CD4-positive, alpha-beta T cell (primary cell): ENCODE data around the gene DIAPH1. TPM values are rescaled to one million over a fixed set of nuclear protein-coding genes. Genes with fewer than 3 reads are reported as not detected.

Experiments
- ATAC-seq: fragments of 200-7000 bp; cut with Tn5 transposase; one replicate; pipeline ENCODE4 v1.10.0; 2022; ENCODE audit warnings: mild to moderate bottlenecking; ENCODE audit not compliant: poor library complexity
- CTCF ChIA-PET: fragments of 350-600 bp; sonication (Branson Sonifier 250); formaldehyde crosslinking; loops from one replicate; lab custom pipeline; 2021; ENCODE audit warnings: antibody characterized with exemption, inconsistent platforms; lab: Charles Lee
- POLR2A ChIA-PET: fragments of 350-600 bp; sonication (Branson Sonifier 250); formaldehyde crosslinking; loops from one replicate; lab custom pipeline; 2021; ENCODE audit warnings: antibody characterized with exemption, inconsistent platforms; lab: Charles Lee
- DNase-seq, 14 experiments: peaks; one replicate each; pipeline ENCODE4 v3.0.0-alpha.2; 2013 to 2020; ENCODE audit warnings: mixed read lengths in 2 of 14
- H3K27ac ChIP-seq, 2 donors: one replicate each; pipeline versions ENCODE4 v1.5.1 to v1.7.0; 2013; ENCODE audit warnings: low read length in 2 of 2, low read depth in 1 of 2, mild to moderate bottlenecking in 1 of 2
- H3K27me3 ChIP-seq, 2 experiments: 1 replicate in 1 of 2; 2 replicates in 1 of 2; pipeline versions ENCODE4 v1.6.1 to v1.7.0; 2013; ENCODE audit warnings: low read length in 2 of 2, control low read depth in 1 of 2, mild to moderate bottlenecking in 1 of 2, moderate library complexity in 1 of 2; ENCODE audit not compliant: insufficient read depth in 2 of 2, control insufficient read depth in 1 of 2
- H3K36me3 ChIP-seq: one replicate; pipeline ENCODE4 v1.6.1; 2013; ENCODE audit warnings: low read length, control low read depth; ENCODE audit not compliant: insufficient read depth
- H3K4me1 ChIP-seq: one replicate; pipeline ENCODE4 v1.6.1; 2013; ENCODE audit warnings: low read length, control low read depth; ENCODE audit not compliant: insufficient read depth
- H3K4me3 ChIP-seq: one replicate; pipeline ENCODE4 v1.5.1; 2013; ENCODE audit warnings: mild to moderate bottlenecking, low read length, moderate library complexity
- H3K9me3 ChIP-seq, 2 experiments: 1 replicate in 1 of 2; 2 replicates in 1 of 2; pipeline versions ENCODE4 v1.6.1 to v1.7.0; 2013; ENCODE audit warnings: low read length in 2 of 2, mild to moderate bottlenecking in 2 of 2, control low read depth in 1 of 2, moderate library complexity in 1 of 2; ENCODE audit not compliant: control insufficient read depth in 1 of 2, insufficient read depth in 1 of 2
- H3K27ac Mint-ChIP-seq: one replicate; pipeline ENCODE4 v1.8.0; 2020; ENCODE audit warnings: mixed read lengths
- H3K27me3 Mint-ChIP-seq: one replicate; pipeline ENCODE4 v1.8.0; 2021; ENCODE audit warnings: mixed read lengths
- H3K36me3 Mint-ChIP-seq: one replicate; pipeline ENCODE4 v1.8.0; 2021; ENCODE audit warnings: low read depth, mixed read lengths
- H3K4me1 Mint-ChIP-seq: one replicate; pipeline ENCODE4 v1.8.0; 2021; ENCODE audit warnings: low read depth, mixed read lengths
- H3K4me3 Mint-ChIP-seq: one replicate; pipeline ENCODE4 v1.8.0; 2020; ENCODE audit warnings: mild to moderate bottlenecking, mixed read lengths
- H3K9me3 Mint-ChIP-seq: one replicate; pipeline ENCODE4 v1.8.0; 2020; ENCODE audit warnings: mixed read lengths
- intact Hi-C, 2 experiments: fragments of 100-400 bp; cut with DNase I in 1 of 2; cut with micrococcal nuclease in 1 of 2; formaldehyde crosslinking; loops; one replicate each; pipeline versions ENCODE4 v1.15.1 to v1.9.0; 2023 to 2025; cut with DNase I, micrococcal nuclease
- total RNA-seq, 174 experiments: library from RNA in 2 of 174; stranded (reverse) in 2 of 174; gene quantifications; one replicate each; pipeline ENCODE4 v1.2.3 and lab custom pipeline; 2021 to 2026
- TF ChIP-seq, protein P1 (sequence below): fragments of 200-600 bp; IDR thresholded peaks from one replicate; pipeline ENCODE4 v1.8.0; 2022; ENCODE audit warnings: antibody characterized with exemption, mild to moderate bottlenecking

Gene DIAPH1
- total RNA-seq, 2 experiments from 2014 or later, result 159 to 161 TPM

DNA sequence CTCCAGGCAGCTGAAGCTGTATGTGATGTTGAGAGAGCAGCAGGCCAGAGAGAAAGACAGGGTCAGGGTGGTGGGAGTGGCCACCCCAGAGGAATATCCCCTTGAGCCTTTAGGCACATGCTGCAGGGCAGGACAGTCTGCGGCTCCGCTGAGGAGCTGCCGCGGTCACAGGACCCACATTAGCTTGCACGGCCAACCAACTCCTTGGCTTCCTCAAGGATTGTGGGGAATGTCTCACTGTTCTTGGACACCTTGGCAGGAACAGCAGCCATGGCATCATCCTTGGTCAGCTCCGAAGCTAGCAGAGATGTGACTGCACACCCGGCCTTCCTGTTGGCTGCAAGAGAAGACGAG, 102.2 kb downstream of the DIAPH1 start:
- H3K36me3 Mint-ChIP-seq, result peaks cover 14% of the 10 kb centered on the region
- ATAC-seq, result no peak
- H3K4me1 ChIP-seq, result peaks cover 26% of the 10 kb centered on the region
- peaks cover 0 to 5% of the 10 kb centered on the region in 2 experiments for H3K9me3 ChIP-seq
- ChIA-PET POLR2A (no interaction called here), CTCF (no interaction called here)
- intact Hi-C loops, result no loop called here
- no peaks in the 10 kb centered on the region for H3K27me3 ChIP-seq
- TF ChIP-seq, protein P1, sequence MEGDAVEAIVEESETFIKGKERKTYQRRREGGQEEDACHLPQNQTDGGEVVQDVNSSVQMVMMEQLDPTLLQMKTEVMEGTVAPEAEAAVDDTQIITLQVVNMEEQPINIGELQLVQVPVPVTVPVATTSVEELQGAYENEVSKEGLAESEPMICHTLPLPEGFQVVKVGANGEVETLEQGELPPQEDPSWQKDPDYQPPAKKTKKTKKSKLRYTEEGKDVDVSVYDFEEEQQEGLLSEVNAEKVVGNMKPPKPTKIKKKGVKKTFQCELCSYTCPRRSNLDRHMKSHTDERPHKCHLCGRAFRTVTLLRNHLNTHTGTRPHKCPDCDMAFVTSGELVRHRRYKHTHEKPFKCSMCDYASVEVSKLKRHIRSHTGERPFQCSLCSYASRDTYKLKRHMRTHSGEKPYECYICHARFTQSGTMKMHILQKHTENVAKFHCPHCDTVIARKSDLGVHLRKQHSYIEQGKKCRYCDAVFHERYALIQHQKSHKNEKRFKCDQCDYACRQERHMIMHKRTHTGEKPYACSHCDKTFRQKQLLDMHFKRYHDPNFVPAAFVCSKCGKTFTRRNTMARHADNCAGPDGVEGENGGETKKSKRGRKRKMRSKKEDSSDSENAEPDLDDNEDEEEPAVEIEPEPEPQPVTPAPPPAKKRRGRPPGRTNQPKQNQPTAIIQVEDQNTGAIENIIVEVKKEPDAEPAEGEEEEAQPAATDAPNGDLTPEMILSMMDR, result no peak
- H3K27me3 Mint-ChIP-seq, result no peaks in the 10 kb centered on the region
- no peak overlapping the region for H3K4me3 Mint-ChIP-seq
- H3K27ac ChIP-seq, result no peak overlapping the region
- H3K9me3 Mint-ChIP-seq, result no peaks in the 10 kb centered on the region
- peaks cover 71% of the 10 kb centered on the region for H3K36me3 ChIP-seq
- H3K4me1 Mint-ChIP-seq, result peaks cover 21% of the 10 kb centered on the region
- no peak overlapping the region for H3K27ac Mint-ChIP-seq
- no peak for DNase-seq
- no peak overlapping the region for H3K4me3 ChIP-seq

- no peak for DNase-seq
- Histone ChIP-seq H3K4me3 (no peak overlapping the region), H3K27me3 (no peaks in the 10 kb centered on the region), H3K27ac (no peak overlapping the region), H3K36me3 (peaks cover 66% of the 10 kb centered on the region), H3K4me1 (peaks cover 26% of the 10 kb centered on the region), H3K9me3 (peaks cover 0 to 5% of the 10 kb centered on the region in 2 experiments)
- no peak for ATAC-seq
- H3K36me3 Mint-ChIP-seq, result peaks cover 14% of the 10 kb centered on the region
- TF ChIP-seq, protein P1, result no peak
- no peak overlapping the region for H3K4me3 Mint-ChIP-seq
- no peaks in the 10 kb centered on the region for H3K27me3 Mint-ChIP-seq
- ChIA-PET POLR2A (interaction anchor here (5.0 kb wide), 1 partner anchor 196 kb away, joined by 26 read pairs; the partner anchor contains the start of gene TAF7), CTCF (interaction anchor here (1.2 to 3.6 kb wide), 4 partner anchors 8 to 119 kb away, joined by 3 to 19 read pairs (median 5); partner anchors contain the start of genes PCDHGA10 and PCDHGB5)
- no peaks in the 10 kb centered on the region for H3K9me3 Mint-ChIP-seq
- intact Hi-C loops, result no loop called here
- H3K4me1 Mint-ChIP-seq, result peaks cover 21% of the 10 kb centered on the region
- no peak overlapping the region for H3K27ac Mint-ChIP-seq
Observed at GRCh38 chr5:141515946-141516671, 102.7 kb downstream of the DIAPH1 start.

DNA sequence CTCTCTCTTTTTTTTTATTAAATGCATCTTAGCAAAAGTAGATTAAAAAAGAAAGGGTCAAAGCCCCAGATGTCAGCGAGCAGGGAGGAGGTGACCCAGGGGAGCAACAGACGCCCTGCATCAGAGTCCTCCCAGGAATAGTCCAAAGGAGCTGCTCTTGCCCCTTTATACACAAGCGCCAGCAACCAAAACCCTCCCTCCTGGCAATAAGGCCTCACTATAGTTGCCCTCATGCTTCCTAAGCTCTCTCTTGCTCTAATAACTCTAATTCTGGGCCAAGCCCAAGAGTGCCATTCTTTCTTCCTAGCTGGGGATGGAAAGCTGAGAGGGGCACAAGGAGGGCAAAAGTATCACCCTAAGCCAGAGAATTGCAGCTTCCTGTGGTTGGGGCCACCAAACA, 103.7 kb downstream of the DIAPH1 start:
- H3K27ac ChIP-seq, result no peak overlapping the region
- peaks cover 0 to 5% of the 10 kb centered on the region in 2 experiments for H3K9me3 ChIP-seq
- ATAC-seq (no peak), DNase-seq (no peak)
- H3K27me3 ChIP-seq, result no peaks in the 10 kb centered on the region
- Mint-ChIP-seq H3K4me1 (peaks cover 21% of the 10 kb centered on the region), H3K27ac (peak overlapping the region; percentile 68), H3K4me3 (peak overlapping the region; percentile 42), H3K9me3 (no peaks in the 10 kb centered on the region), H3K36me3 (peaks cover 14% of the 10 kb centered on the region), H3K27me3 (no peaks in the 10 kb centered on the region)
- H3K4me1 ChIP-seq, result peaks cover 26% of the 10 kb centered on the region
- TF ChIP-seq, protein P1, result no peak
- peaks cover 58% of the 10 kb centered on the region for H3K36me3 ChIP-seq
- intact Hi-C loops, result no loop called here
- ChIA-PET POLR2A (interaction anchor here (0.6 to 5.0 kb wide), 2 partner anchors 9 to 195 kb away, joined by 4 to 26 read pairs; partner anchors contain the start of gene TAF7), CTCF (interaction anchor here (1.2 to 3.6 kb wide), 4 partner anchors 9 to 118 kb away, joined by 3 to 19 read pairs (median 5); partner anchors contain the start of genes PCDHGA10 and PCDHGB5)
- H3K4me3 ChIP-seq, result no peak overlapping the region
